Measurements from ENCODE around the gene ACOXL. TPM values are rescaled to one million over a fixed set of nuclear protein-coding genes. Genes with fewer than 3 reads are reported as not detected.

ACOXL gene
- total and polyA plus RNA-seq, 2 of the 8 experiments (the other 6 are each of a cell fraction or from before 2014, with no cell fraction given), result 11.4 to 20.6 TPM

DNA sequence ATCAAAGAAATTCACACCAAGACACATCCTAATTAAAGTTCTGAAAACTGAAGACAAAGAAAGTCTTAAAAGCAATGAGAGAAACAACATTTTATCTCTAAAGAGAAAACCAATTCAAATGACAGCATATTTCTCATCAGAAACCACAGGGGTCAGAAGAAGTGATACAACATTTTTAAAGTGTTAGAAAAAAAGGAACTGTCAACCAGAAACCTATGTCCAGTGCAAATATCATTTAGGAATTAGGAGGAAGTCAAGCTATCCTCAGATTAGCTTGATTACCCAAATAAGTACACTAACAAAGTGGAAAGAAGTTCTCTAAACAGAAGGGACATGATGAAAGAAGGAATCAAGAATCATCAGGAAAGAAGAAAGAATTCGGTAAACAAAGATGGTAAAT lies 328.8 kb downstream of the ACOXL start:
- DNase-seq (ENCODE audit: low read depth in 1 of 2, low spot score in 2 of 2), result no peak
- no peaks in the 10 kb centered on the region for H3K9me3 ChIP-seq (ENCODE audit: insufficient read depth in 2 of 2, low read depth in 1 of 2, low read length in 1 of 2)
- no peaks in the 10 kb centered on the region for H3K23me2 ChIP-seq (ENCODE audit: low read depth, low read length)
- no peaks in the 10 kb centered on the region for H3K27me3 ChIP-seq (replicated peaks in 1 of 4; ENCODE audit: control insufficient read depth in 3 of 4, extremely low read depth in 1 of 4, insufficient read depth in 3 of 4, low read length in 3 of 4)
- no peak overlapping the region for H4K8ac ChIP-seq (ENCODE audit: extremely low read depth, insufficient read depth, low read length)
- POLR2A ChIA-PET (ENCODE audit: partially characterized antibody), result no interaction called here
- no peak overlapping the region for H2BK12ac ChIP-seq (ENCODE audit: low read depth, low read length)
- no peak overlapping the region for H3K9ac ChIP-seq (replicated peaks in 1 of 4; ENCODE audit: extremely low read depth in 1 of 4, low read depth in 3 of 4, low read length in 3 of 4)
- no peak overlapping the region for H3K27ac ChIP-seq (ENCODE audit: low read depth, low read length)
- H3K4me1 ChIP-seq (replicated peaks in 1 of 4; ENCODE audit: control insufficient read depth in 3 of 4, insufficient read depth in 4 of 4, low read length in 3 of 4), result no peaks in the 10 kb centered on the region
- FAIRE-seq, result no peak
- no peak overlapping the region for H2BK15ac ChIP-seq (ENCODE audit: low read length)
- no peak overlapping the region for H3K23ac ChIP-seq (ENCODE audit: insufficient read length)
- no peak overlapping the region for H2AK5ac ChIP-seq (ENCODE audit: low read depth, low read length)
- no peak overlapping the region for H3K4me3 ChIP-seq (ENCODE audit: extremely low read depth in 1 of 4, insufficient read depth in 2 of 4, low read depth in 3 of 4, low read length in 4 of 4)
- no peak overlapping the region for H4K5ac ChIP-seq (ENCODE audit: insufficient read length, low read depth, low read length)
- H3K56ac ChIP-seq (replicated peaks; ENCODE audit: insufficient read length, low read depth, low read length), result no peak overlapping the region
- H3K14ac ChIP-seq (ENCODE audit: insufficient read length), result no peak overlapping the region
- H3K18ac ChIP-seq (ENCODE audit: extremely low read depth, low read length), result no peak overlapping the region
- no peak overlapping the region for H2BK120ac ChIP-seq (replicated peaks; ENCODE audit: low read depth, low read length)
- CTCF ChIA-PET (ENCODE audit: partially characterized antibody), result interaction anchor here (2.8 kb wide), 1 partner anchor 9 kb away, joined by 7 read pairs; no protein-coding TSS in a partner anchor
- no peak overlapping the region for H2BK20ac ChIP-seq (ENCODE audit: low read length)
- no peaks in the 10 kb centered on the region for H3K36me3 ChIP-seq (ENCODE audit: control insufficient read depth in 2 of 4, insufficient read depth in 4 of 4, low read length in 3 of 4)
- no peak overlapping the region for H3K4ac ChIP-seq (replicated peaks; ENCODE audit: insufficient read length, low read depth, low read length)
- H4K91ac ChIP-seq (replicated peaks; ENCODE audit: insufficient read length, low read length), result no peak overlapping the region
- WGBS, 2 experiments (ENCODE audit: extremely low coverage in 1 of 2, insufficient coverage in 1 of 2, insufficient read length in 1 of 2, insufficient replicate concordance in 2 of 2, low coverage in 1 of 2, low lambda C conversion rate in 2 of 2, missing lambda C conversion rate in 1 of 2), result 81% methylated on average over 1 of the region's 1 CpG; no CpG with 5 or more reads in 1 of the 2 experiments
- H3K79me2 ChIP-seq (ENCODE audit: control insufficient read depth in 1 of 2, insufficient read depth in 2 of 2, low read length in 2 of 2), result no peaks in the 10 kb centered on the region
- H2BK5ac ChIP-seq (ENCODE audit: low read depth, low read length), result no peak overlapping the region
- H3K4me2 ChIP-seq (ENCODE audit: insufficient read depth in 1 of 2, low read depth in 2 of 2, low read length in 2 of 2), result no peak overlapping the region
- no peak overlapping the region for H2AFZ ChIP-seq (ENCODE audit: low read length)
- no peaks in the 10 kb centered on the region for H4K20me1 ChIP-seq (replicated peaks in 1 of 2; ENCODE audit: control insufficient read depth in 1 of 2, insufficient read depth in 2 of 2, low read length in 2 of 2)
- H3K79me1 ChIP-seq (ENCODE audit: low read depth, low read length), result no peaks in the 10 kb centered on the region
